ENCODE results near the gene RAP1GAP2. TPM values are rescaled to one million over a fixed set of nuclear protein-coding genes. Genes with fewer than 3 reads are reported as not detected.
A peak's percentile ranks its signal among the peaks of the same experiment; 100 is the strongest.
"Not testable (repeated sequence)": the region's sequence is repeated elsewhere in the genome, so short reads cannot be mapped to it uniquely, and the experiment has no call there.

The RAP1GAP2 gene
- total RNA-seq, 1 donor from 2014 or later: 1.9 TPM

- DNase-seq (ENCODE audit: low spot score); ATAC-seq: not testable (repeated sequence)
Observed at GRCh38 chr17:2785376-2785775, 10.9 kb upstream of the RAP1GAP2 start.

- ATAC-seq: peak; percentile 79
- DNase-seq (ENCODE audit: low spot score): peak; percentile 63
Observed at GRCh38 chr17:2786176-2786881, 9.9 kb upstream of the RAP1GAP2 start.

GRCh38 chr17:2789700-2790099 is 6.5 kb upstream of the RAP1GAP2 start:
- DNase-seq (ENCODE audit: low spot score) (no peak), ATAC-seq (no peak)

DNA sequence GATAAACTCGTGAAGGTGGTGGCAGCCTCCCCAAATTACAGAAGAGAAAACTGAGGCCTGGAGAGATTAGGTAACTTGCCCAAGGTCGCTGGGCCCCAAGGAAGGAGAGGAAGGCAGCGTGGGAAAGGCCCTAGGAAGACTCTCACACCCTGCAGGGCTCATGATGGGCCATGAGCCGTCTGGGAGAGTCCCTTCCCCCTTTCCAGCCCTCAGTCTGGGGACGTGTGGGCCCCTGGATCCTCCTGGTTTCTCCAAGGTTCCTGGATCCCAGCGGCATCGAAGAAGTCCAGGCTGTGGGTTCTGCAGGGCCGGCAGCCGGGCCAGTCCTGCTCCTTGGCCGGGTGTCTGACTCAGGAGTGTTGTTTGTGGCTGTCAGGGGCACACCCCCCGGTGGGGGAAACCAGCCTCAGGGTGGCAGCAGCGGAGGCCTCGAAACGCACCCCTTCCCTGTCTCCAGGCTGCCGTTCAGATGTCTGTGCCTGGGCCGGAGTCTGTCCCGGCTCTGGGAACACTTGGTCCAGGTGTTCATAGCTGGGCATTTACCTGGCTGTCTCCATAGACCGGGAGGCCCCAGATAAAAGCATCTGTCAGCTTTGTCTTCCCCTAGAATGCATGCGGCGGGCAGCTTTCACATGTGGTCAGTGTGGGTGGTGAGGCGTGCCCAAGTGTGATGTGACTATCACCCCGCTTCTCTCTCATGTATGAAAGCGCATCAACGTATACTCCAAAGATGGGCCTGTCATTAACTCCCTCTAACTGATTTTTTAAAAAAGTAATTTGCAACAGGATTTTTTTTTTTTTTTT is 3.7 kb upstream of the RAP1GAP2 start:
- ATAC-seq (no peak), DNase-seq (ENCODE audit: low spot score) (no peak)

- ATAC-seq (no peak), DNase-seq (ENCODE audit: low spot score) (no peak)
Observed at GRCh38 chr17:2794111-2794803, 2.0 kb upstream of the RAP1GAP2 start.

DNA sequence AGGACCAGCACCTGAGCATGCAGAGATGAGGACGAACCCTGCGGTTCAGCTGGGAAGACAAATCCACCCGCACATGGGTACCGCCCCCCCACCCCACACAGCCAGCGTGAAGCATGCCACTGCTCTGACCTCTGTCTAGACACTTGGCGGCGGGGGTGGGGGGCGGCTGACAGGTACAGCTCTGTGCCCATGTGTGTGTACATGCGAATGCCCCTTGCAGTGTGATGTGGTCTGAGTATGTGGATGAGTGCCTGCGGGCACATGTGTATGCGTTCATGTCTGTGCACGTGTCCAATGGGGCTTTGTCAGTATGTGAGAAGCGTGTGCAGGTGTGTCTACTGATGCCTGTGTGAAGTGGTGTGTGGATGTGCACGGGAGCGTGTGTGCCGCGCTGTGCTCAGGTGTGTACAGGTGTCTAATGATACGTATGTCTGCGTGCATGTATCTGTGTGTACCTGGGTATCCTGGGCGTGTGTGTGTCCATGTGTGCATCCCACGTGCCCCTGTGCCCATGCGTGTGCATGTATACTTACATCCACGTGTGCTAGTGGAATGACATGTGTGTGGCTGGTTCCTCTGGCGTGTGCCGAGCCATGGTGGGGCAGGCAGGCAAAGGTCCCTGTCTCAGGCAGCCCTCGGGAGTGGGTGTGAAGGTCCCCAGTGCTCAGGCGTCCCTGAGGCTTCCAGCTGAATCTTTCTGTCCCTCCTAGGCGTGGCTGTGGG is 636 bp upstream of the RAP1GAP2 start:
- DNase-seq (ENCODE audit: low spot score) (no peak), ATAC-seq (no peak)

- DNase-seq (ENCODE audit: low spot score) (no peak), ATAC-seq (no peak)
Observed at GRCh38 chr17:2797226-2797625, 988 bp downstream of the RAP1GAP2 start.

GRCh38 chr17:2797637-2798036 is 1.4 kb downstream of the RAP1GAP2 start:
- DNase-seq (ENCODE audit: low spot score) (no peak), ATAC-seq (no peak)

DNA sequence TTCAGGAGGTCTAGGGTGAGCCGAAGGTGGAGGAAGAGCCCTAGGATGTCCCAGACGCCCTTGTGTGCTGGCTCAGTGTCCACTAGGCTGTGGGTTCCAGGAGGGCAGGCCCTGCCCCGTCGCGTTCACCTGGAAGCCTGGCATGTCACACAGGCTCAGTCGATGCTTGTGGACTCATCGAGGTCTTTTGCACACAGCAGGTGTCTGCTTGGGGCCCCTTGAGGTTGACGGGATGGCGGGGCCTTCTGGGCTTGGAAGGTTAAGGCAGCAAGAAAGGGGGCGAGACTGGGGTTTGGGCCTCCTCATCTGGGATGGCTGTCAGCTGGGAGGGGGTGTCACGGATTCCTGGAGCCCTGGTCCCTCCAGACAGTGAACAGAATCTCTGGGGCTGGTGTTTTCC is 1.9 kb downstream of the RAP1GAP2 start:
- ATAC-seq: no peak

GRCh38 chr17:2798678-2799077 is 2.4 kb downstream of the RAP1GAP2 start:
- no peak for DNase-seq (ENCODE audit: low spot score)

More for the DNA sequence above, 1.9 kb downstream of the RAP1GAP2 start:
- DNase-seq (ENCODE audit: low spot score): no peak

GRCh38 chr17:2799653-2800052 is 3.4 kb downstream of the RAP1GAP2 start:
- no peak for ATAC-seq
- DNase-seq (ENCODE audit: low spot score): no peak

More at GRCh38 chr17:2798678-2799077, 2.4 kb downstream of the RAP1GAP2 start:
- ATAC-seq: no peak

GRCh38 chr17:2800367-2800766 is 4.1 kb downstream of the RAP1GAP2 start:
- ATAC-seq (no peak), DNase-seq (ENCODE audit: low spot score) (no peak)

- no peak for ATAC-seq
- no peak for DNase-seq (ENCODE audit: low spot score)
Observed at GRCh38 chr17:2801841-2802240, 5.6 kb downstream of the RAP1GAP2 start.

GRCh38 chr17:2802574-2802973 is 6.3 kb downstream of the RAP1GAP2 start:
- no peak for ATAC-seq
- DNase-seq (ENCODE audit: low spot score): no peak

DNA sequence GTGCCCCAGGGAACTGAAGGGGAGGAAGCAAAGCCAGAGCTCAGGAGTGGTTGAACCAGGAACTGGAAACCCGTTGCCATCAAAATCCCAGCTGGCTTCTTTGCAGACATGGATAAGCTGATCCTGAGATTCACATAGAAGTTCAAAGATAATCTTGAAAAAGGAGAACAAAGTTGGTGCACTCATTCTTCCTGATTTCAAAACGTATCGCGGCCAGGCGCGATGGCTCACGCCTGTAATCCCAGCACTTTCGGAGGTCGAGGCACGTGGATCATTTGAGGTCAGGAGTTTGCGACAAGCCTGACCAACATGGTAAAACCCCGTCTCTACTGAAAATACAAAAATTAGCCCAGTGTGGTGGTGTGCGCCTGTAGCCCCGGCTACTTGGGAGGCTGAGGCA is 7.1 kb downstream of the RAP1GAP2 start:
- DNase-seq (ENCODE audit: low spot score): no peak
- ATAC-seq: no peak

DNA sequence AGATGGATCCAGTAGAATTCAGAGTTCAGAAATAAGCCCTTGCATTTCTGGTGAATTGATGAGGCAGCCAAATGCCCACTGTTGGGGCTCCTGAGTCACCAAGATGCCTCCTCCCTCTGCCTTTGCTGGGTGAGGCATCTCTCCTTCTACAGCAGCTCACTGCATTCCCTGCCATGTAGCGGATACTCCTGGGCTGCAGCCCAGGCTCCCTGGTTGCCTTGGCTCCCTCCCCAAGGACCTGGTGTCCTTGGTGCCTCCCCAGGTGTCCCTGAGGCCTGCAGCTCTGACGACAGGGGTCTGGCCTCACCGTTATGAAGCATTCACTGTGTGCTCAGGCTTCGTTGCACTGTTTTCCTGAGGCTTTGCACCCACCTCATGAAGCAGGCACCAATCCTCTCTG is 7.7 kb downstream of the RAP1GAP2 start:
- no peak for ATAC-seq
- no peak for DNase-seq (ENCODE audit: low spot score)

DNA sequence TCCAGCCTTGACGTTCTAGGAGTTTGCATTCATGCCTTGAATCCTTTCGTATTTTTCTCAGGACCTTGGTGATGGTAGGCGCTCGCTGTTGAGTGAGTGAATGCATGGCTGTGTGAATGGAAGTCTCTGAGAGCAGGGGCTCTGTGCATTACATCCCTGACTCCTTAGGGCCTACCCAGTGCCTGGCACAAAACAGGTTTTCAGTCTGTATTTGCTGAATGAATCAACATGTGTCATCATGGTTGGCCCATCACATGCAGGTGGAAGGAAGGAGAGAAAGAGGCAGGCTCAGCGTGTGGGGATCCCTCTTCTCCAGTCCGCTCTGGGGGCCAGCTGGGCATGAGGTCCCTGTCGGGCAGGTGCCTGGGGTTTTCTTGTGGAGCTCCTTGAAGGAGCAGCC is 8.7 kb downstream of the RAP1GAP2 start:
- ATAC-seq (no peak), DNase-seq (ENCODE audit: low spot score) (no peak)

DNA sequence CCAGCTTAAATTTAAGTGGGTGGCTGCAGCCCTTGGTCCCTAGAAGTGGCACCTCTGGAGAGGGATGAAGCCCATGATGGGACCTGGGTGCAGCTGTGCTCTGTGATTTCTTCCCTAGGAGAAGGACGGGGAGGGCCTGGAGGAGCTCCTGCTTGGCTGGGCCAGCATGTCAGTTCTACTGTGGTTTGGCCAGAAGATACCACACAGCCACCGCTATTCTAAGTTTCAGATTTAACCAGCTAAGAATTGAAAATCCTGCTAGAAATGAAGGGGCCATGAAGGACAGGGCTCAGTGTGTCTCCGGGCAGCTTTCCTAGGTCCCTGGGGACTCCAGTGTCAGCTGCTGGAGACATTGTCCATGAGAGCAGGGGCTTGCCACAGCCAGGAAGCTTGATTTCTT is 9.7 kb downstream of the RAP1GAP2 start:
- ATAC-seq (no peak), DNase-seq (ENCODE audit: low spot score) (no peak)

DNA sequence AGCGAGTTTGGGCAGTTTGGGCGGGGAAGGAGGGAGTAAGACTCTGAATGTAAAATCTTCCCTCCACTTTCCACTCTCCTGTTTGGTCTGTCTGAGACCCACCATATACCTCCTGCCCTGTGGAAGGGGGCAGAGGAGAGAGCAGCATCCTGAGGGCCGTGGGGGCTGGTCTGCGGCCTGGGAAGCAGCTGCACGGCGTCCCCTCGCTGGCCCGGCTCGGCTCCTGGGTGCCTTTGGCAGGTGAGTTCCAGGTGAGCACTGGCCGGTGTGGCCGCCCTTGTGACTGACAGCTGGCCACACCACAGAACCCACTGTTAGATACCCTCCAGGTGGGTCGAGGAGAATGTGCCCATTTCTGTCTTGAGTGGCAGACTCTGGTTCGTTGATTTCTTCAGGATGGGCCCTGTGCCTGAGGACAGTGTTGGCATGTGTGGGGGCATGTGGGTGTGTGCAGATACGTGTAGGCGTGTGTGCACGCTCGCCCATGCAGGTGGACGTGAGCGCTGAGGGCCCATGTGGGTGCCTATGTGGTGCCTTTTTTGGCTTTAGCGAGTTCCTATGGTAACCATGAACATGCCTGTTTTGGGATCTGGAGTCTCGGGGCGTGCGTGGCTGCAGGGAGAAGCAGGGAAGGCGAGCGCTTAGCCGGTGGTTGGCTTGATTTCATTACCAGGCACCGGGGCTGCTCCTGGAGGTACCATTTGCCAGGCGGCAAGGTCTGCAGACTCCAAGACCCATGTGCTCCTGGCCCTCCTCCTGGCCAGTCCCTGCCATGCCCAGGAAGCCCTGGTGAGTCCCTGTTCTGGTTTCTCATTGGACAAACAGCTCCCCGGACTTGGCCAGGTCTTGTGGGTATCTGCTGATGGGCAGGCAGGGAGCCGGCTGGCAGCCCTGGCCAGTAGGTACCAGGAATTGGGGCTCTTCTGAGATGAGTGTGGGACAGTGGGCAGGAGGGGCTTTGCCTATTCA is 12.4 kb downstream of the RAP1GAP2 start:
- ATAC-seq: no peak
- no peak for DNase-seq (ENCODE audit: low spot score)

DNA sequence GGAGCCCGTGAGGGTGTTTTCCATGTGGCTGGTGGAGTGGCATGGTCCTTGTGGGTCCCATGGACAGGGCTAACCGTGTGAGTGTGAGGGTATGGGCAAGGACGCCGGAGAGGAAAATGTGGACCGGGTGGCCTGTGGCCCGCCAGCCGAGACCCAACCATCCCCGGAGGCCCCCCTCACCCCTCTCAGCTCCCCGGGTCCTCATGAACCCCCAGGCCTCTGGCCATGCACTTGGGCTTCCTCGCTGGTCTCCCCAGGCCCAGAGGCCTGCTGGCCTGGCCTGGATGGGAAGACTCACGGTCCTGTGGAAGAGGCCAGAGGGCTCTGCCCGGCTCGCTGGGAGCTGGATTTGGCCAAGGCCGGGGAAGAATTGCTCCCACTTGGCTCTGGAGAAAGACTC is 13.1 kb downstream of the RAP1GAP2 start:
- DNase-seq (ENCODE audit: low spot score) (no peak), ATAC-seq (no peak)

Measured in left lobe of liver (tissue), 2 donors.